ENCODE data around the gene ZNF837. TPM values are rescaled to one million over a fixed set of nuclear protein-coding genes. Genes with fewer than 3 reads are reported as not detected.

Gene ZNF837
- polyA plus RNA-seq, 1 donor (not counting 4 experiments of a cell fraction or from before 2014, with no cell fraction given) = 0.29 TPM

DNA sequence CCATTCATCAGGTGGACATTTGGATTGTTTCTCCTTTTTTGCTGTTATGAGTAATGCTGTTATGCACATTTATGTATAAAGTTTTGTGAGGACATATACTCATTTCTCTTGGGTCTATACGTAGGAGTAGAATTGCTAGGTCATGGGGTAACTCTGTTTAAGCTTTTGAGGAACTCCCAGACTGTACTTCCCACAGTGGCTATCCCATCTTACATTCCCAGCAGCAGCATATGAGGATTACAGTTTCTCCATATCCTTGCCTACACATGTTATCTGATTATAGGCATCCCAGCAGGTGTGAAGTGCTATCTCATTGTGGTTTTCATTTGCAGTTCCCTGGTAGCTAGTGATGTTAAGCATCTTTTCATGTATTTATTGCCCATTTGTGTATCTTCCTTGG lies 48.1 kb downstream of the ZNF837 start:
- H3K4me2 ChIP-seq (ENCODE audit: control insufficient read depth, extremely low read depth, insufficient read depth, low read depth, low read length) = no peak overlapping the region
- H3K4me3 ChIP-seq (ENCODE audit: control insufficient read depth in 2 of 3, extremely low read depth in 1 of 3, insufficient read depth in 2 of 3, low read depth in 1 of 3, low read length in 3 of 3) = no peak overlapping the region
- peaks cover 17% of the 10 kb centered on the region for H3K79me2 ChIP-seq (ENCODE audit: control insufficient read depth, insufficient read depth, low read length)
- peaks cover 3 to 10% of the 10 kb centered on the region in 2 experiments for H3K36me3 ChIP-seq (ENCODE audit: control insufficient read depth in 2 of 2, extremely low read depth in 1 of 2, insufficient read depth in 2 of 2, low read length in 2 of 2)
- H2AFZ ChIP-seq (ENCODE audit: control insufficient read depth, low read length) = no peak overlapping the region
- FAIRE-seq = no peak
- no peaks in the 10 kb centered on the region for H4K20me1 ChIP-seq (ENCODE audit: control insufficient read depth, extremely low read depth, insufficient read depth, low read length)
- H3K27ac ChIP-seq (ENCODE audit: control insufficient read depth, insufficient read depth, low read length) = no peak overlapping the region
- H3K9ac ChIP-seq (ENCODE audit: control insufficient read depth, extremely low read depth, insufficient read depth, low read length) = no peak overlapping the region
- no peaks in the 10 kb centered on the region for H3K27me3 ChIP-seq (ENCODE audit: control insufficient read depth, extremely low read depth, insufficient read depth, low read length)
- TF ChIP-seq EZH2 (IDR thresholded peaks at IDR 0.05; ENCODE audit: low read length) = no peak
- TF ChIP-seq, protein P1, sequence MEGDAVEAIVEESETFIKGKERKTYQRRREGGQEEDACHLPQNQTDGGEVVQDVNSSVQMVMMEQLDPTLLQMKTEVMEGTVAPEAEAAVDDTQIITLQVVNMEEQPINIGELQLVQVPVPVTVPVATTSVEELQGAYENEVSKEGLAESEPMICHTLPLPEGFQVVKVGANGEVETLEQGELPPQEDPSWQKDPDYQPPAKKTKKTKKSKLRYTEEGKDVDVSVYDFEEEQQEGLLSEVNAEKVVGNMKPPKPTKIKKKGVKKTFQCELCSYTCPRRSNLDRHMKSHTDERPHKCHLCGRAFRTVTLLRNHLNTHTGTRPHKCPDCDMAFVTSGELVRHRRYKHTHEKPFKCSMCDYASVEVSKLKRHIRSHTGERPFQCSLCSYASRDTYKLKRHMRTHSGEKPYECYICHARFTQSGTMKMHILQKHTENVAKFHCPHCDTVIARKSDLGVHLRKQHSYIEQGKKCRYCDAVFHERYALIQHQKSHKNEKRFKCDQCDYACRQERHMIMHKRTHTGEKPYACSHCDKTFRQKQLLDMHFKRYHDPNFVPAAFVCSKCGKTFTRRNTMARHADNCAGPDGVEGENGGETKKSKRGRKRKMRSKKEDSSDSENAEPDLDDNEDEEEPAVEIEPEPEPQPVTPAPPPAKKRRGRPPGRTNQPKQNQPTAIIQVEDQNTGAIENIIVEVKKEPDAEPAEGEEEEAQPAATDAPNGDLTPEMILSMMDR (optimal IDR thresholded peaks at IDR 0.05 in 1 of 3, IDR thresholded peaks at IDR 0.05 in 1 of 3, conservative IDR thresholded peaks at IDR 0.05 in 1 of 3; ENCODE audit: extremely low read depth in 1 of 3, insufficient read depth in 2 of 3, low read length in 3 of 3) = no peak
- peaks cover 12% of the 10 kb centered on the region for H3K4me1 ChIP-seq (ENCODE audit: control insufficient read depth, extremely low read depth, insufficient read depth, low read length)
- no peaks in the 10 kb centered on the region for H3K9me3 ChIP-seq (ENCODE audit: control insufficient read depth, low read depth, low read length)
- no peaks in the 10 kb centered on the region for H3K9me1 ChIP-seq (ENCODE audit: control insufficient read depth, extremely low read depth, insufficient read depth, low read length)
- dilution Hi-C loops (cut with MboI; ENCODE audit: extremely low pct_ligation_motif_present, low sequenced_read_pairs) = no loop called here
- DNase-seq (ENCODE audit: low read depth, low spot score) = no peak

DNA sequence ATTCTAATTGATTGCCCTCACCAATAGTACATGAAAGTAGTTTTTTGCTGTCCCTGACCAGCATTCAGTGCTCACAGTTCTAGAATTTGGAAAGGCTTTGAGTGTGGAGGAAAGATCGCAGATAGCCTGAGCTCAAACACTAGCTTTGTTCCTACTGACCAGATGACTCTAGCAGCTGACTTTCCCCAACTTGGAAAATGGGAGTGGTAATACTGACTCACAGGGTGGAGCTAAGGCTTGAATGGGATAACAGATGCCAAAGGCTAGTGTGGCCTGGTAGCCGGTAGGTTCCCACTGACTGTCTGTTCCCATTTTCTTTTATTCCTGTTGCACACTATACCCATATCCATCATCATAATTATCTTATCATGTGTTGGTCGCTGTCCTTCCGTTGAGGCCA lies 50.4 kb downstream of the ZNF837 start:
- Histone ChIP-seq H2AFZ (ENCODE audit: control insufficient read depth, low read length) (no peak overlapping the region), H3K4me2 (ENCODE audit: control insufficient read depth, extremely low read depth, insufficient read depth, low read depth, low read length) (no peak overlapping the region), H3K9me1 (ENCODE audit: control insufficient read depth, extremely low read depth, insufficient read depth, low read length) (peaks cover under 1% of the 10 kb centered on the region), H3K4me1 (ENCODE audit: control insufficient read depth, extremely low read depth, insufficient read depth, low read length) (peaks cover 23% of the 10 kb centered on the region), H3K4me3 (ENCODE audit: control insufficient read depth in 2 of 3, extremely low read depth in 1 of 3, insufficient read depth in 2 of 3, low read depth in 1 of 3, low read length in 3 of 3) (no peak overlapping the region), H3K36me3 (ENCODE audit: control insufficient read depth in 2 of 2, extremely low read depth in 1 of 2, insufficient read depth in 2 of 2, low read length in 2 of 2) (peaks cover 3 to 5% of the 10 kb centered on the region in 2 experiments), H3K9me3 (ENCODE audit: control insufficient read depth, low read depth, low read length) (no peaks in the 10 kb centered on the region), H3K27ac (ENCODE audit: control insufficient read depth, insufficient read depth, low read length) (no peak overlapping the region), H3K27me3 (ENCODE audit: control insufficient read depth, extremely low read depth, insufficient read depth, low read length) (no peaks in the 10 kb centered on the region), H3K9ac (ENCODE audit: control insufficient read depth, extremely low read depth, insufficient read depth, low read length) (no peak overlapping the region), H4K20me1 (ENCODE audit: control insufficient read depth, extremely low read depth, insufficient read depth, low read length) (no peaks in the 10 kb centered on the region), H3K79me2 (ENCODE audit: control insufficient read depth, insufficient read depth, low read length) (peaks cover 34% of the 10 kb centered on the region)
- no peak for TF ChIP-seq EZH2 (IDR thresholded peaks at IDR 0.05; ENCODE audit: low read length)
- TF ChIP-seq, protein P1 (optimal IDR thresholded peaks at IDR 0.05 in 1 of 3, IDR thresholded peaks at IDR 0.05 in 1 of 3, conservative IDR thresholded peaks at IDR 0.05 in 1 of 3; ENCODE audit: extremely low read depth in 1 of 3, insufficient read depth in 2 of 3, low read length in 3 of 3) = no peak
- dilution Hi-C loops (cut with MboI; ENCODE audit: extremely low pct_ligation_motif_present, low sequenced_read_pairs) = no loop called here
- FAIRE-seq (peak; percentile 55), DNase-seq (ENCODE audit: low read depth, low spot score) (no peak)
